NT2/D1 (cell line): ENCODE data around the gene OSBPL3.

Source experiments
- SUZ12 ChIP-seq: IDR thresholded peaks from 2 replicates; pipeline ENCODE4 v1.6.1; 2011; ENCODE audit not compliant: insufficient read length, insufficient read depth; ENCODE audit errors: extremely low read depth
- ZNF274 ChIP-seq: IDR thresholded peaks from 2 replicates; pipeline ENCODE4 v1.6.1; 2011; ENCODE audit warnings: mild to moderate bottlenecking, low read depth, low read length

GRCh38 chr7:24869572-24869971, 110.4 kb downstream of the OSBPL3 start:
- TF ChIP-seq SUZ12 (no peak), ZNF274 (no peak)
